Cerebellar cortex (tissue), 1 donor: Measurements from ENCODE around the gene KRTAP5-5.
"Not testable (repeated sequence)": the region's sequence is repeated elsewhere in the genome, so short reads cannot be mapped to it uniquely, and the experiment has no call there.

Source experiments
- DNase-seq: peaks from one replicate; pipeline ENCODE4 v3.0.0-alpha.2; 2015; ENCODE audit warnings: low spot score

Gene KRTAP5-5

GRCh38 chr11:1607156-1607845 is 22.3 kb upstream of the KRTAP5-5 start:
- not testable (repeated sequence) for DNase-seq

DNA sequence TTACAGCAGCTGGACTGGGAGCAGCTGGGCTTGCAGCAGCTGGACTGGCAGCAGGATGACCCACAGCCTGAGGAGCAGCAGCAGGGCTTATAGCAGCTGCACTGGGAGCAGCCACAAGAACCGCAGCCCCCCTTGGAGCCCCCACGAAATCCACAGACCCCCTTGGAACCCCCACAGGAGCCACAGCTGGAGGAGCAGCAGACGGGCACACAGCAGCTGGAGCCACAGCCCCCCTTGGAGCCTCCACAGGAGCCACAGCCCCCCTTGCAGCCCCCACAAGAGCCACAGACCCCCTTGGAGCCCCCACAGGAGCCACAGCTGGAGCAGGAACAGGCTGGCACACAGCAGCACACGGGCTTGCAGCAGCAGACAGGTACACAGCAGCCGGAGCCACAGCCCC is 21.7 kb upstream of the KRTAP5-5 start:
- DNase-seq = not testable (repeated sequence)

GRCh38 chr11:1608363-1608762 is 21.2 kb upstream of the KRTAP5-5 start, which contains the start of gene KRTAP5-3:
TSS of gene KRTAP5-3 (minus strand) at chr11:1608463. CDS start at chr11:1608385, 78 bp downstream.
- no peak for DNase-seq

DNA sequence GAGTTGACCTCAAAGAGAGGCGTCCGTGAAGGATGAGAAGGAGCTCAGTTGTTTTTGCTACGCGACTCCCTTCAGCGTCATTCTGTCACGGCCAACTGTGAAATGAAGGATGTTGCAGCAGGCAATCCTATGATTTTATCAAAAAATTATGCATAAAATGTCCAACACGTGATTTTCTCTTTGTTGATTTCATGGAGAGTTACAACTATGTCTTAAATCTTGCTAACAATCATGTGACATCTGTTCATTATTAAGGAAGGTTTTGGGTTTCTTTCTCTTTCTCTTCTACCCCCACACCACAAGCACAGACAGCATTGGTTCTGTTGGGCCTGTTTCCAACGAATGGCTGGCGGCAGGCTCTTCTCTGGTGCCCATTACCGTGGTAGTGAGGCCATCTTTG is 11.3 kb upstream of the KRTAP5-5 start:
- no peak for DNase-seq

- no peak for DNase-seq
Measured at GRCh38 chr11:1619449-1619848, 10.1 kb upstream of the KRTAP5-5 start.

- peak; percentile 20 for DNase-seq
Measured at GRCh38 chr11:1622086-1622485, 7.5 kb upstream of the KRTAP5-5 start, which contains the start of gene KRTAP5-4. TSS of gene KRTAP5-4 (minus strand) at chr11:1622138. CDS start at chr11:1622093, 45 bp downstream.

GRCh38 chr11:1623716-1624115 is 5.9 kb upstream of the KRTAP5-5 start:
- DNase-seq = no peak

GRCh38 chr11:1624621-1625020 is 5.0 kb upstream of the KRTAP5-5 start:
- no peak for DNase-seq

GRCh38 chr11:1625541-1625940 is 4.0 kb upstream of the KRTAP5-5 start:
- no peak for DNase-seq

- peak; percentile 53 for DNase-seq
Measured at GRCh38 chr11:1628506-1629325, 859 bp upstream of the KRTAP5-5 start.

GRCh38 chr11:1630271-1630670 is 696 bp downstream of the KRTAP5-5 start:
- DNase-seq = no peak

DNA sequence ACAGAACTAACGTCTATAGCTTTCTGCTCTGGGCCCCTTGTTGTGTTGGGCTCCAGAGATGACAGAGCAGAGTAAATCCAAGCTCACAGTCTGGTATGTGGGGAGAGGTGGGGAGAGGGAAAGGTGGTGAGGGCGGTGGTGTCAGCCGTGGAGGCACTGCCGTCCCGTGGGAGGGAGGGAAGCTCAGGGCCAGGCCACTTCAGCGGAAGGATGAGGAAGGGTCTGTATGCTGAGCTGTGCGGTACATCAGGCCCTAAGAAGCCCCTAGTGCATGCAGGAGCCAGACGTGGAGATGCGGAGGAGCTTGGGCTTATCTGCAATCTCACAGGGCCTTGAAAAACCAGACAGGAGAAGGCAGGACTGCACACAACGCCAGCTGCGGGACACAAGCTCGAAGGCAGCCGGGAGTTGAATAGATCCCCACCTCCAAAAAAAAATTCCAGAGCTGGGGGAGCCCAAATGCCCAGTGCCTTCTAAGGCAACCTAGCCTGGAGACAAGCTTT is 1.5 kb downstream of the KRTAP5-5 start:
- DNase-seq = no peak

GRCh38 chr11:1632053-1632714 is 2.6 kb downstream of the KRTAP5-5 start:
- DNase-seq = no peak

DNA sequence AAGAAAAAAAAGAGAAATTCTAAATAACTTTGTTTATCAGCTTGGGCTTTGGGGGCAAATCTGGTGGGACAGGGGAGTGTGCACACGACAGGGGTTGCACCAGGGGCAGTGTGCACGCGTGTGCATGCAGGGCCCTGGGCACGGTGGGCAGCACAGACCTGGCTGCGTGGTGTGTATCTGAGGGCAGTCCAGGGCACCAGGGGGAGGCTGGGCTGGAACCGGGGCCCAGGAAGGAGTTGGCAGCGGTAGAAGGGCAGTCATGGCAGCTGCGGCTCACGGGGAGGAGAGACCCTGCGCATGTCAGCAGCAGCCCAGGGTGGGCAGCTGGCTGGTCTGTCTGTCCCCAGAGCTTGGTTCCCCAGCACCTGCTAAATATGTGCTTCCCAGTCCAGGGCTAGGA is 4.3 kb downstream of the KRTAP5-5 start:
- DNase-seq = no peak

DNA sequence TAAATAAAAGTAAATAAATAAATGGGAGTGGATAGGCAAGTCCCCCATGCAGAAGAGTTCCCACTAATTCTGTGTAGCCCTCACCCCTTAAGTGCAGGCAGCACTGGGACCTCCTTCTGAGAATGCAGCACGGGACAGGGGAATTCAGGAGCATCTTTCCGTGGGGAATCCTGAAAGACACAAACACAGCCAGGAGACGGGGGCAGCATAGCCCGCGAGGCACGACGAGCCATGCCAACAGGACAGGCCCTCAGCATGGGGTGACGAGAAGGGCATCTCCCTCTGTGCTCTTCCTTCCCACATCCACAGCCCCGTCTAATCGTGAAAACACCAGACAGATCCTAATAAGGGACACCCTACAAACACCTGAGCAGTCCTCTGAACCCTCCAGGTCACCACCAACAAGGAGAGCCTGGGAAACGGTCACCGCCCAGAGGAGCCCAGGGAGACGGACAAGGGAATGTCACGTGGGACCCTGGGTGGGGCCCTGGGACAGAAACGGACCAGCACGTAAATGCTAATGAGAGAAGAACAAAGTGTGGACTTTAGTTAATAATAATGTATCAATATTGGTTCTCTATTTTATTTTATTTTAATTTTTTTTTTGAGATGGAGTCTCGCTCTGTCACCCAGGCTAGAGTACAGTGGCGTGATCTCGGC is 6.8 kb downstream of the KRTAP5-5 start:
- DNase-seq = no peak

DNA sequence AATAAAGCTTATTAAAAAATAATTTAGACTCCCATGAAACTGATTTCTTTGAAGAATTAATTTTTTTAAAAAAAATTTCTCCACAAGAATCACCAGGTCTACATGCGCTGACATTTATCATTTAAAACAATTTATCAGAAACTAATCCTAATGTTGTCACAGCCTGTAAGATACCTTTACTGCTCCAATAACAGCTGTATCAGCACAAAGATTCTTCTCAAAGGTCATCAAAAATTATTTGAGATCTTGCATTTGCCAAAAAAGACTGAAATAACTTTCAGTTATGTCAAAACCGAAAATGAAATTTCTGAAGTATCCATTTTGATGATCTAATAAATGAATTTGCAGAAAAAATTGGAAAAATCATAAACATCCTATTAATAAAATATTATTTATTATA is 8.1 kb downstream of the KRTAP5-5 start:
- DNase-seq = no peak

GRCh38 chr11:1638344-1638743 is 8.8 kb downstream of the KRTAP5-5 start:
- DNase-seq = no peak

GRCh38 chr11:1639102-1639620 is 9.6 kb downstream of the KRTAP5-5 start:
- no peak for DNase-seq

GRCh38 chr11:1639666-1640065 is 10.1 kb downstream of the KRTAP5-5 start:
- DNase-seq = no peak

DNA sequence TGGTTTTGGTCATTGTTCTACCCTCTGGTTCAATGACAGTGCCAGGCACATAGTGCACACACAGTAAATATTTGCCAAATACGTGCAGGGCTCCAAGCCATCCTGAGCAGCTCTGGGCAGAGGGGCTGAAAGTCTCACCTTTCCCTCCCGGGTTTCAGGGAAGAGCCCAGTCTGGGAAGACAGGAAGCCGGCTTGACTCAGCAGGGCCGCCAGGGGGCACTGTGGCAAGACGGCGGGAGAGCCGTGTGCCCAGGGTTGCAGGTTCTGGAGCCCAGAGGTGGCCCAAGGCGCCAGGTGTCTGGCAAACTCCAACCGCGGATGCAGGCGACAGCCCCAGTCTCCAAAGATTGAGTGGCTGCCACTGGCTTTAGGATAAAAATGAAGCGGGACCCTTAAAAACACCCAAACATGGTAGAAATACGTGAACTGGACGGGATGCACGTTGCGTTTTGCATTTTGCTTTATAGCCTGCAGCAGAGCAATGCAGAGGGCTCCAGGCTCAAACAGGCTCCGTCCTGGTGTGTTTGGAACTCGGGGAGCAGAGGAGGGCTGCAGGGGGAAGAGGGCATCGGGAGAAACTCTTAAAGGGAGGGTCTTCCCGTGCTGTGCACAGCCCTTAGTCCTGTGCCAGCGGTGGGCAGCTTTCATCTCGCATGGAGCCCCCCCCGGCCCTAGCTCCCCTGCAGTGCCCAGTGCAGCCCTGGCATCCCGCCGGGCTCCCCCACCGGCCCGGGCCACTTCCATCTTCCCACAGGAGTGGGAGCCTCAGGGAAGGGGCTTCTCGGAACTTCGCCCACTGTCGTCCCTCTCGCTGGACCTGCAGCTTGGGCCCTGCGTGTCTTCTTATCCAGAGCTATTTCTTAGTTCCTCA is 10.7 kb downstream of the KRTAP5-5 start:
- peak; percentile 40 for DNase-seq

DNA sequence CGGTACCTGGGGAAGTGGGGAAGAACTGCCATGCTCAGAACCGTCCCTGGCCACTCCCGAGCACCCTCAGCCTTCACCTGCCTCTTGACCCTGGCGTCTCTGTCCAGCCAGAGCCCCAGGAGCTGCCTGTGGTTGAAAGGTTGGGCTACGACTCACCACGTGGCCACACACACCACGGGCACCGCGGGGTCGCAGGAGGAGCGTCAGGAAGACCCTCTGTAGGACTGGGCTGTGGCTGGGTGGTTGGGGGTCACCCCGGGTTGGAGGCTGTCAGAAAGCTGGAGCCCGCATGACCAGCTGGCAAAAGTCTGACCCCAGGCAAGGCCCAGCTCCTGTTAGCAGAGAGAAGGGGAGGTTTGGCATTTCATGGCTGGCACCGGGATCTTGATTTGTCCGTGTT is 11.5 kb downstream of the KRTAP5-5 start:
- DNase-seq = no peak
